Fibroblast of lung (primary cell): ENCODE results near the gene GUCY1A2. TPM values are rescaled to one million over a fixed set of nuclear protein-coding genes. Genes with fewer than 3 reads are reported as not detected.
"Not testable (repeated sequence)": the region's sequence is repeated elsewhere in the genome, so short reads cannot be mapped to it uniquely, and the experiment has no call there.

Experiments
- DNase-seq, 2 donors: peaks; one replicate each; pipeline versions ENCODE4 v3.0.0 to v3.0.0-alpha.2; 2010; ENCODE audit warnings: low read depth in 2 of 2
- H2AFZ ChIP-seq: 2 replicates; pipeline ENCODE4 v1.5.1; 2012; ENCODE audit warnings: low read length, control low read depth, inconsistent platforms
- H3K27ac ChIP-seq: 2 replicates; pipeline ENCODE4 v1.5.1; 2011; ENCODE audit warnings: low read length, control low read depth; ENCODE audit not compliant: insufficient read depth
- H3K27me3 ChIP-seq: 2 replicates; pipeline ENCODE4 v1.5.1; 2011; ENCODE audit warnings: mild to moderate bottlenecking, low read length; ENCODE audit not compliant: control insufficient read depth, insufficient read depth
- H3K36me3 ChIP-seq: 2 replicates; pipeline ENCODE4 v1.5.1; 2011; ENCODE audit warnings: low read length; ENCODE audit not compliant: control insufficient read depth, insufficient read depth
- H3K4me1 ChIP-seq: 2 replicates; pipeline ENCODE4 v1.5.1; 2011; ENCODE audit warnings: low read length; ENCODE audit not compliant: control insufficient read depth, insufficient read depth; ENCODE audit errors: extremely low read depth
- H3K4me2 ChIP-seq: 2 replicates; pipeline ENCODE4 v1.5.1; 2011; ENCODE audit warnings: low read length, control low read depth; ENCODE audit not compliant: insufficient read depth; ENCODE audit errors: extremely low read depth
- H3K4me3 ChIP-seq, 4 experiments: fragments of 200-600 bp in 1 of 4; sonication (generic) in 1 of 4; replicated peaks in 1 of 4; 2 replicates each; pipeline ENCODE4 v1.5.1; 2011 to 2016; ENCODE audit warnings: low read length in 4 of 4, low read depth in 3 of 4, mild to moderate bottlenecking in 3 of 4, control low read depth in 2 of 4, inconsistent platforms in 1 of 4, mixed read lengths in 1 of 4; ENCODE audit not compliant: insufficient read depth in 1 of 4; ENCODE audit errors: control extremely low read depth in 1 of 4
- H3K79me2 ChIP-seq: 2 replicates; pipeline ENCODE4 v1.5.1; 2012; ENCODE audit warnings: mild to moderate bottlenecking, low read length, inconsistent platforms; ENCODE audit not compliant: control insufficient read depth, insufficient read depth
- H3K9ac ChIP-seq: 2 replicates; pipeline ENCODE4 v1.5.1; 2011; ENCODE audit warnings: mild to moderate bottlenecking, low read length, control low read depth; ENCODE audit not compliant: insufficient read depth
- H3K9me3 ChIP-seq: 2 replicates; pipeline ENCODE4 v1.5.1; 2012; ENCODE audit warnings: low read depth, low read length; ENCODE audit not compliant: control insufficient read depth, insufficient read depth
- H4K20me1 ChIP-seq: 2 replicates; pipeline ENCODE4 v1.5.1; 2011; ENCODE audit warnings: low read length; ENCODE audit not compliant: control insufficient read depth, insufficient read depth; ENCODE audit errors: extremely low read depth
- CTCF ChIP-seq, 2 donors: IDR thresholded peaks in 1 of 2; conservative IDR thresholded peaks in 1 of 2; 1 replicate in 1 of 2; 2 replicates in 1 of 2; pipeline ENCODE4 v1.5.1; 2011 to 2012; ENCODE audit warnings: low read length in 2 of 2, control low read depth in 1 of 2, inconsistent platforms in 1 of 2, low read depth in 1 of 2, mild to moderate bottlenecking in 1 of 2
- EZH2 ChIP-seq: IDR thresholded peaks from 2 replicates; pipeline ENCODE4 v1.5.1; 2012; ENCODE audit warnings: low read length, control low read depth, mild to moderate bottlenecking; ENCODE audit errors: missing control alignments
- polyA plus RNA-seq, 2 donors: library from polyadenylated mRNA; depleted of rRNA in 1 of 2; stranded (reverse) in 1 of 2; unstranded in 1 of 2; fragments of >200 nt; gene quantifications; 2 replicates each; pipeline ENCODE4 v1.2.1, GENCODE V29; 2011 to 2012; ENCODE audit warnings: missing spikeins in 1 of 2
- total RNA-seq: library from RNA; depleted of rRNA; stranded (reverse); fragments of >200 nt; gene quantifications from 2 replicates; pipeline ENCODE4 v1.2.1, GENCODE V29; 2014

Gene GUCY1A2
- total and polyA plus RNA-seq, 2 donors (not counting 1 experiment from before 2014, with no cell fraction given), result 0.50 to 1.4 TPM

GRCh38 chr11:106827687-106828086, 190.6 kb downstream of the GUCY1A2 start:
- H3K4me2 ChIP-seq, result no peak overlapping the region
- no peak overlapping the region for H2AFZ ChIP-seq
- H3K9ac ChIP-seq, result no peak overlapping the region
- H3K27me3 ChIP-seq, result no peaks in the 10 kb centered on the region
- TF ChIP-seq EZH2 (no peak), CTCF (conservative IDR thresholded peaks at IDR 0.05 in 1 of 2, IDR thresholded peaks at IDR 0.05 in 1 of 2; ENCODE audit: low read depth in 1 of 2, low read length in 2 of 2) (no peak)
- H3K9me3 ChIP-seq, result no peaks in the 10 kb centered on the region
- no peak overlapping the region for H3K27ac ChIP-seq
- no peaks in the 10 kb centered on the region for H3K79me2 ChIP-seq
- no peaks in the 10 kb centered on the region for H3K36me3 ChIP-seq
- DNase-seq, result no peak
- no peaks in the 10 kb centered on the region for H3K4me1 ChIP-seq
- no peak overlapping the region for H3K4me3 ChIP-seq
- H4K20me1 ChIP-seq, result no peaks in the 10 kb centered on the region

GRCh38 chr11:106826558-106826957, 191.7 kb downstream of the GUCY1A2 start:
- not testable (repeated sequence) for H3K4me1 ChIP-seq, H2AFZ ChIP-seq, H3K4me3 ChIP-seq, DNase-seq, H3K9me3 ChIP-seq, H3K36me3 ChIP-seq, H4K20me1 ChIP-seq, H3K9ac ChIP-seq, H3K4me2 ChIP-seq, H3K79me2 ChIP-seq, H3K27ac ChIP-seq, H3K27me3 ChIP-seq

- Histone ChIP-seq H3K27me3 (no peaks in the 10 kb centered on the region), H3K4me3 (no peak overlapping the region), H3K79me2 (no peaks in the 10 kb centered on the region), H3K9me3 (no peaks in the 10 kb centered on the region), H3K4me2 (no peak overlapping the region), H3K9ac (no peak overlapping the region), H3K36me3 (no peaks in the 10 kb centered on the region), H3K27ac (no peak overlapping the region), H3K4me1 (no peaks in the 10 kb centered on the region), H4K20me1 (no peaks in the 10 kb centered on the region), H2AFZ (no peak overlapping the region)
- DNase-seq, result peak in 1 of 2 donors; percentile 64
- no peak for TF ChIP-seq EZH2
- no peak for TF ChIP-seq CTCF (conservative IDR thresholded peaks at IDR 0.05 in 1 of 2, IDR thresholded peaks at IDR 0.05 in 1 of 2; ENCODE audit: low read depth in 1 of 2, low read length in 2 of 2)
Measured at GRCh38 chr11:106821826-106822225, 196.4 kb downstream of the GUCY1A2 start.
